T-helper 1 cell treated with Interleukin-12 subunit alpha and Interleukin-12 subunit beta and Interleukin-4 antibody, amounts not matched to agents 30 μg/mL and 1 μg/mL, for 36 hours (primary cell): ENCODE results near the gene TSC22D2.

Source experiments
- H3K27ac Mint-ChIP-seq: one replicate; pipeline ENCODE4 v1.8.0; 2021; ENCODE audit warnings: mild to moderate bottlenecking, mixed read lengths
- H3K27me3 Mint-ChIP-seq: one replicate; pipeline ENCODE4 v1.8.0; 2021; ENCODE audit warnings: low read depth, mixed read lengths
- H3K36me3 Mint-ChIP-seq: one replicate; pipeline ENCODE4 v1.8.0; 2021; ENCODE audit warnings: low read depth, mixed read lengths
- H3K4me1 Mint-ChIP-seq: one replicate; pipeline ENCODE4 v1.8.0; 2021; ENCODE audit warnings: low read depth, mixed read lengths
- H3K4me3 Mint-ChIP-seq: one replicate; pipeline ENCODE4 v1.8.0; 2021; ENCODE audit warnings: mild to moderate bottlenecking, moderate library complexity, mixed read lengths
- H3K9me3 Mint-ChIP-seq: one replicate; pipeline ENCODE4 v1.8.0; 2021; ENCODE audit warnings: mixed read lengths

TSC22D2 gene

GRCh38 chr3:150376001-150376848 is 31.9 kb upstream of the TSC22D2 start:
- Mint-ChIP-seq H3K4me3 (no peak overlapping the region), H3K9me3 (no peaks in the 10 kb centered on the region), H3K27me3 (no peaks in the 10 kb centered on the region), H3K27ac (no peak overlapping the region), H3K36me3 (no peaks in the 10 kb centered on the region), H3K4me1 (peaks cover 4% of the 10 kb centered on the region)

GRCh38 chr3:150377601-150378300 is 30.3 kb upstream of the TSC22D2 start:
- Mint-ChIP-seq H3K4me3 (no peak overlapping the region), H3K36me3 (no peaks in the 10 kb centered on the region), H3K27me3 (no peaks in the 10 kb centered on the region), H3K9me3 (no peaks in the 10 kb centered on the region), H3K27ac (no peak overlapping the region), H3K4me1 (peaks cover 13% of the 10 kb centered on the region)

- no peaks in the 10 kb centered on the region for H3K9me3 Mint-ChIP-seq
- H3K4me1 Mint-ChIP-seq = peaks cover 14% of the 10 kb centered on the region
- no peak overlapping the region for H3K4me3 Mint-ChIP-seq
- H3K27ac Mint-ChIP-seq = no peak overlapping the region
- no peaks in the 10 kb centered on the region for H3K27me3 Mint-ChIP-seq
- H3K36me3 Mint-ChIP-seq = no peaks in the 10 kb centered on the region
These were observed 29.8 kb upstream of the TSC22D2 start for GRCh38 chr3:150378301-150378748.

- Mint-ChIP-seq H3K4me1 (peaks cover 10% of the 10 kb centered on the region), H3K4me3 (no peak overlapping the region), H3K36me3 (no peaks in the 10 kb centered on the region), H3K27me3 (no peaks in the 10 kb centered on the region), H3K27ac (no peak overlapping the region), H3K9me3 (no peaks in the 10 kb centered on the region)
These were observed 28.6 kb upstream of the TSC22D2 start for GRCh38 chr3:150379469-150379868.

GRCh38 chr3:150384296-150385212 is 23.5 kb upstream of the TSC22D2 start:
- peak overlapping the region; percentile 33 for H3K27ac Mint-ChIP-seq
- no peaks in the 10 kb centered on the region for H3K36me3 Mint-ChIP-seq
- peak overlapping the region; percentile 65 for H3K4me3 Mint-ChIP-seq

GRCh38 chr3:150385296-150386242 is 22.5 kb upstream of the TSC22D2 start:
- Mint-ChIP-seq H3K4me1 (peaks cover 22% of the 10 kb centered on the region), H3K4me3 (peak overlapping the region; percentile 25), H3K36me3 (no peaks in the 10 kb centered on the region), H3K27ac (peak overlapping the region; percentile 81), H3K9me3 (no peaks in the 10 kb centered on the region), H3K27me3 (no peaks in the 10 kb centered on the region)

More at GRCh38 chr3:150384296-150385212, 23.5 kb upstream of the TSC22D2 start:
- no peaks in the 10 kb centered on the region for H3K9me3 Mint-ChIP-seq
- H3K4me1 Mint-ChIP-seq = peaks cover 22% of the 10 kb centered on the region
- H3K27me3 Mint-ChIP-seq = no peaks in the 10 kb centered on the region

GRCh38 chr3:150388498-150389418 is 19.3 kb upstream of the TSC22D2 start:
- Mint-ChIP-seq H3K9me3 (no peaks in the 10 kb centered on the region), H3K4me3 (no peak overlapping the region), H3K36me3 (no peaks in the 10 kb centered on the region), H3K4me1 (peaks cover 15% of the 10 kb centered on the region), H3K27me3 (no peaks in the 10 kb centered on the region), H3K27ac (no peak overlapping the region)

GRCh38 chr3:150390087-150390486 is 18.0 kb upstream of the TSC22D2 start:
- no peaks in the 10 kb centered on the region for H3K36me3 Mint-ChIP-seq
- peaks cover 3% of the 10 kb centered on the region for H3K27me3 Mint-ChIP-seq
- H3K4me1 Mint-ChIP-seq = peaks cover 9% of the 10 kb centered on the region
- H3K9me3 Mint-ChIP-seq = no peaks in the 10 kb centered on the region
- H3K4me3 Mint-ChIP-seq = no peak overlapping the region
- H3K27ac Mint-ChIP-seq = no peak overlapping the region

GRCh38 chr3:150391161-150391560 is 16.9 kb upstream of the TSC22D2 start:
- no peaks in the 10 kb centered on the region for H3K36me3 Mint-ChIP-seq
- no peak overlapping the region for H3K4me3 Mint-ChIP-seq

GRCh38 chr3:150393745-150394144 is 14.4 kb upstream of the TSC22D2 start:
- Mint-ChIP-seq H3K4me3 (no peak overlapping the region), H3K4me1 (peaks cover 3% of the 10 kb centered on the region), H3K27ac (no peak overlapping the region), H3K27me3 (peaks cover 13% of the 10 kb centered on the region), H3K9me3 (no peaks in the 10 kb centered on the region), H3K36me3 (no peaks in the 10 kb centered on the region)

More at GRCh38 chr3:150391161-150391560, 16.9 kb upstream of the TSC22D2 start:
- no peaks in the 10 kb centered on the region for H3K9me3 Mint-ChIP-seq
- no peak overlapping the region for H3K27ac Mint-ChIP-seq
- peaks cover 9% of the 10 kb centered on the region for H3K27me3 Mint-ChIP-seq
- peaks cover 3% of the 10 kb centered on the region for H3K4me1 Mint-ChIP-seq

- peaks cover 3% of the 10 kb centered on the region for H3K4me1 Mint-ChIP-seq
- no peak overlapping the region for H3K4me3 Mint-ChIP-seq
- H3K27ac Mint-ChIP-seq = no peak overlapping the region
- no peaks in the 10 kb centered on the region for H3K9me3 Mint-ChIP-seq
- H3K27me3 Mint-ChIP-seq = peaks cover 21% of the 10 kb centered on the region
- H3K36me3 Mint-ChIP-seq = no peaks in the 10 kb centered on the region
These were observed 13.5 kb upstream of the TSC22D2 start for GRCh38 chr3:150394606-150395005.

GRCh38 chr3:150396491-150396890 is 11.6 kb upstream of the TSC22D2 start:
- H3K4me1 Mint-ChIP-seq = no peaks in the 10 kb centered on the region
- H3K36me3 Mint-ChIP-seq = no peaks in the 10 kb centered on the region
- no peak overlapping the region for H3K4me3 Mint-ChIP-seq
- peaks cover 21% of the 10 kb centered on the region for H3K27me3 Mint-ChIP-seq
- H3K27ac Mint-ChIP-seq = no peak overlapping the region
- no peaks in the 10 kb centered on the region for H3K9me3 Mint-ChIP-seq
